GM23338 (cell line): ENCODE measurements around the gene PCYT2.

ENCODE experiments used
- CREB1 ChIP-seq: fragments of 250-450 bp; sonication (Bioruptor Pico); IDR thresholded peaks from 2 replicates; pipeline ENCODE4 v1.5.0; 2020; ENCODE audit warnings: low read depth, mild to moderate bottlenecking, moderate library complexity
- CTCF ChIP-seq, 2 experiments: fragments of 200-600 bp in 1 of 2; sonication (generic) in 1 of 2; conservative IDR thresholded peaks; 2 replicates each; pipeline versions ENCODE4 v1.5.1 to v1.6.1; 2016 to 2017; ENCODE audit warnings: antibody characterized with exemption in 2 of 2, low read depth in 2 of 2, mild to moderate bottlenecking in 2 of 2, moderate library complexity in 1 of 2
- ETS1 ChIP-seq: IDR thresholded peaks from 2 replicates; pipeline ENCODE4 v1.6.1; 2016; ENCODE audit warnings: antibody characterized with exemption
- EZH2 ChIP-seq: fragments of 200-600 bp; sonication (generic); IDR thresholded peaks from one replicate; pipeline ENCODE4 v1.8.0; 2017; ENCODE audit warnings: antibody characterized with exemption, mild to moderate bottlenecking, low read depth; ENCODE audit not compliant: unreplicated experiment
- EZH2phosphoT487 ChIP-seq: fragments of 200-600 bp; sonication (generic); IDR thresholded peaks from one replicate; pipeline ENCODE4 v1.8.1; 2018; ENCODE audit warnings: antibody characterized with exemption; ENCODE audit not compliant: unreplicated experiment
- JUNB ChIP-seq: IDR thresholded peaks from one replicate; pipeline ENCODE4 v1.6.1; 2016; ENCODE audit warnings: antibody characterized with exemption; ENCODE audit not compliant: unreplicated experiment
- NANOG ChIP-seq: IDR thresholded peaks from 2 replicates; pipeline ENCODE4 v1.6.1; 2016; ENCODE audit warnings: antibody characterized with exemption, borderline replicate concordance
- POLR2AphosphoS5 ChIP-seq: IDR thresholded peaks from 2 replicates; pipeline ENCODE4 v1.6.1; 2016; ENCODE audit warnings: antibody characterized with exemption, low read depth
- REST ChIP-seq: IDR thresholded peaks from one replicate; pipeline ENCODE4 v1.6.1; 2018; ENCODE audit warnings: antibody characterized with exemption; ENCODE audit not compliant: unreplicated experiment
- STAT1 ChIP-seq: IDR thresholded peaks from one replicate; pipeline ENCODE4 v1.6.1; 2016; ENCODE audit warnings: antibody characterized with exemption; ENCODE audit not compliant: unreplicated experiment
- ZNF114 ChIP-seq: fragments of 250-450 bp; sonication (Bioruptor Pico); IDR thresholded peaks from 2 replicates; pipeline ENCODE4 v1.5.0; 2020; ENCODE audit warnings: mild to moderate bottlenecking, moderate library complexity
- ZNF331 ChIP-seq: fragments of 250-450 bp; sonication (Bioruptor Pico); IDR thresholded peaks from 2 replicates; pipeline ENCODE4 v1.5.0; 2020; ENCODE audit warnings: low read depth, mild to moderate bottlenecking, moderate library complexity

- TF ChIP-seq CTCF (conservative IDR thresholded peaks at IDR 0.05; ENCODE audit: low read depth in 2 of 2) (no peak), EZH2 (no peak), CREB1 (CRISPR knock-in tag) (no peak), ZNF114 (no peak), POLR2AphosphoS5 (no peak), NANOG (no peak), EZH2phosphoT487 (no peak), REST (no peak), JUNB (no peak), ETS1 (no peak), STAT1 (no peak), ZNF331 (CRISPR knock-in tag) (no peak)
Observed at GRCh38 chr17:81908793-81909192, 2.4 kb downstream of the PCYT2 start.
